GM12878 (cell line): ENCODE measurements around the gene NFASC. TPM values are rescaled to one million over a fixed set of nuclear protein-coding genes. Genes with fewer than 3 reads are reported as not detected.

Experiments used
- ATAC-seq: fragments of 200-7000 bp; cut with Tn5 transposase; 3 replicates; pipeline ENCODE4 v1.9.1; 2020; ENCODE audit warnings: mild to moderate bottlenecking, moderate library complexity
- BruUV-seq: library from RNA; stranded (reverse); fragments of 400-500 nt; replicated peaks from 2 replicates; lab custom pipeline; 2021; lab: Mats Ljungman, UMichigan
- CTCF ChIA-PET: fragments of 300-600 bp; sonication (Branson Sonifier 250); formaldehyde crosslinking; extraction: SDS; loops from one replicate; lab custom pipeline; 2021; ENCODE audit warnings: inconsistent platforms; lab: Yijun Ruan, JAX
- POLR2A ChIA-PET: fragments of 350-600 bp; formaldehyde crosslinking; extraction: SDS; loops from one replicate; lab custom pipeline; 2021; ENCODE audit warnings: inconsistent platforms; lab: Charles Lee
- RAD21 ChIA-PET: fragments of 300-600 bp; sonication (Branson Sonifier 250); formaldehyde crosslinking; loops from one replicate; lab custom pipeline; 2023; ENCODE audit warnings: antibody characterized with exemption; ENCODE audit not compliant: unreplicated experiment; lab: Charles Lee
- SMC1A ChIA-PET: fragments of 300-600 bp; sonication (Branson Sonifier 250); formaldehyde crosslinking; loops from one replicate; lab custom pipeline; 2023; ENCODE audit not compliant: unreplicated experiment, uncharacterized antibody; lab: Charles Lee
- DNase-seq: peaks from one replicate; pipeline ENCODE4 v3.0.0-alpha.2; 2011; ENCODE audit warnings: low read depth, low spot score
- FAIRE-seq: peaks from 3 replicates; lab custom pipeline; 2011; peaks lifted over from hg19 to GRCh38; lab: Jason Lieb, UNC
- H2AFZ ChIP-seq: 2 replicates; pipeline ENCODE4 v1.6.0; 2011; ENCODE audit warnings: low read depth, low read length, control low read depth; ENCODE audit not compliant: control insufficient read depth
- H3K27ac ChIP-seq: 2 replicates; pipeline ENCODE4 v1.5.1; 2011; ENCODE audit warnings: control low read depth; ENCODE audit not compliant: control insufficient read depth, insufficient read depth
- H3K27me3 ChIP-seq, 2 experiments: replicated peaks in 1 of 2; 2 replicates each; pipeline versions ENCODE4 v1.6.0 to v1.6.1; 2011; ENCODE audit warnings: low read length in 1 of 2; ENCODE audit not compliant: control insufficient read depth in 2 of 2, insufficient read depth in 2 of 2
- H3K36me3 ChIP-seq, 2 experiments: 2 replicates each; pipeline ENCODE4 v1.5.1; 2011; ENCODE audit warnings: low read length in 1 of 2; ENCODE audit not compliant: control insufficient read depth in 2 of 2, insufficient read depth in 2 of 2
- H3K4me1 ChIP-seq: 2 replicates; pipeline ENCODE4 v1.6.1; 2011; ENCODE audit warnings: mild to moderate bottlenecking, low read length, moderate library complexity, mixed read lengths; ENCODE audit not compliant: control insufficient read depth, insufficient read depth
- H3K4me2 ChIP-seq: 2 replicates; pipeline ENCODE4 v1.6.0; 2011; ENCODE audit warnings: control low read depth; ENCODE audit not compliant: control insufficient read depth, insufficient read depth
- H3K4me3 ChIP-seq: fragments of 200-600 bp; sonication (generic); 2 replicates; pipeline ENCODE4 v1.5.1; 2016
- H3K79me2 ChIP-seq: 2 replicates; pipeline ENCODE4 v1.6.0; 2011; ENCODE audit warnings: low read length; ENCODE audit not compliant: control insufficient read depth, insufficient read depth
- H3K9ac ChIP-seq: 2 replicates; pipeline ENCODE4 v1.8.0; 2011; ENCODE audit warnings: low read length, control low read depth, mixed read lengths; ENCODE audit not compliant: control insufficient read depth, insufficient read depth
- H3K9me3 ChIP-seq: replicated peaks from 3 replicates; pipeline ENCODE4 v1.5.1; 2011; ENCODE audit warnings: mild to moderate bottlenecking, low read length; ENCODE audit not compliant: control insufficient read depth, insufficient read depth
- H4K20me1 ChIP-seq: 2 replicates; pipeline ENCODE4 v1.6.0; 2011; ENCODE audit not compliant: control insufficient read depth, insufficient read depth
- BCL11A ChIP-seq: IDR thresholded peaks from 2 replicates; pipeline ENCODE4 v1.6.1; 2011; ENCODE audit warnings: low read depth, low read length
- CBX3 ChIP-seq: fragments of 200-600 bp; sonication (generic); IDR thresholded peaks from 2 replicates; pipeline ENCODE4 v1.6.1; 2016; ENCODE audit warnings: low read depth, borderline replicate concordance
- JUND ChIP-seq: IDR thresholded peaks from 2 replicates; pipeline ENCODE4 v1.6.1; 2012; ENCODE audit warnings: low read depth, mild to moderate bottlenecking, low read length, improper control_type of control experiment, moderate library complexity
- KDM1A ChIP-seq: fragments of 200-600 bp; sonication (generic); IDR thresholded peaks from 2 replicates; pipeline ENCODE4 v1.6.1; 2016; ENCODE audit warnings: borderline replicate concordance
- MYB ChIP-seq: fragments of 150-350 bp; IDR thresholded peaks from 2 replicates; pipeline ENCODE4 v1.6.1; 2014; ENCODE audit warnings: mild to moderate bottlenecking, low read depth, low read length, borderline replicate concordance
- NFYA ChIP-seq: IDR thresholded peaks from 2 replicates; pipeline ENCODE4 v1.6.1; 2011; ENCODE audit warnings: low read depth, mild to moderate bottlenecking, low read length, improper control_type of control experiment, borderline replicate concordance
- NR2C2 ChIP-seq: IDR thresholded peaks from 2 replicates; pipeline ENCODE4 v1.6.1; 2011; ENCODE audit warnings: borderline replicate concordance, low read depth; ENCODE audit not compliant: control insufficient read depth, insufficient read length
- POLR2AphosphoS2 ChIP-seq: IDR thresholded peaks from 2 replicates; pipeline ENCODE4 v1.6.1; 2011; ENCODE audit warnings: low read depth, mild to moderate bottlenecking, low read length, improper control_type of control experiment, moderate library complexity
- RFX5 ChIP-seq: IDR thresholded peaks from 2 replicates; pipeline ENCODE4 v1.6.1; 2011; ENCODE audit warnings: low read depth, low read length, improper control_type of control experiment
- SMAD5 ChIP-seq: IDR thresholded peaks from 2 replicates; pipeline ENCODE4 v1.6.1; 2016; ENCODE audit warnings: antibody characterized with exemption, low read depth
- TBL1XR1 ChIP-seq: IDR thresholded peaks from 2 replicates; pipeline ENCODE4 v1.6.1; 2012; ENCODE audit warnings: low read depth, low read length, improper control_type of control experiment
- ZNF274 ChIP-seq: IDR thresholded peaks from one replicate; pipeline ENCODE4 v1.8.0; 2011; ENCODE audit not compliant: insufficient read length, insufficient read depth
- ZNF622 ChIP-seq: fragments of 450-650 bp; IDR thresholded peaks from 2 replicates; pipeline ENCODE4 v1.6.1; 2017; ENCODE audit warnings: mild to moderate bottlenecking, inconsistent platforms
- WGBS: methylation state at CpG from one replicate; pipeline ENCODE4 v1.1.6; 2016; ENCODE audit warnings: low lambda C conversion rate; ENCODE audit not compliant: insufficient replicate concordance, insufficient coverage; ENCODE audit errors: missing lambda C conversion rate; 5-methylcytosine and 5-hydroxymethylcytosine counted together
- in situ Hi-C: fragments of 300-500 bp; cut with MboI; formaldehyde crosslinking; loops from 9 replicates; pipeline ENCODE4 v1.14.3; 2018; ENCODE audit warnings: mixed read lengths
- intact Hi-C: fragments of 100-400 bp; cut with micrococcal nuclease; formaldehyde crosslinking; loops from one replicate; pipeline ENCODE4 v1.14.2; 2022; ENCODE audit not compliant: unreplicated experiment
- polyA plus RNA-seq, 11 experiments: library from polyadenylated mRNA; depleted of rRNA in 4 of 11; unstranded in 6 of 11; stranded (reverse) in 5 of 11; fragments of >200 nt; fragmentation: Nextera tagmentation in 4 of 11; fragmentation: Illumina TruSeq in 1 of 11; extraction: Ambion mirVana in 4 of 11; extraction: Trizol in 1 of 11; gene quantifications; 1 replicate in 1 of 11; 2 replicates in 10 of 11; pipeline versions ENCODE4 v1.2.1 to v1.2.3, GENCODE V29; 2011 to 2016; ENCODE audit warnings: inconsistent platforms in 2 of 11, missing spikeins in 2 of 11, low read depth in 1 of 11
- total RNA-seq, 4 experiments: library from RNA; depleted of rRNA in 3 of 4; stranded (reverse); fragments of >200 nt in 3 of 4; fragmentation: Illumina TruSeq in 1 of 4; extraction: Trizol in 1 of 4; gene quantifications; 2 replicates each; pipeline versions ENCODE4 v1.2.1 to v1.2.3, GENCODE V29; 2013 to 2021
- TF ChIP-seq, protein P1 (sequence below): IDR thresholded peaks from 2 replicates; pipeline ENCODE4 v1.6.1; 2012; ENCODE audit warnings: mild to moderate bottlenecking, low read depth, low read length
- TF ChIP-seq, protein P2 (sequence below): IDR thresholded peaks from 2 replicates; pipeline ENCODE4 v1.6.1; 2012; ENCODE audit warnings: improper control_type of control experiment, low read depth, low read length; ENCODE audit not compliant: insufficient replicate concordance

Gene NFASC
- total and polyA plus RNA-seq, 10 of the 15 experiments (the other 5 are each of a cell fraction or from before 2014, with no cell fraction given): 0.04 to 0.31 (median 0.12) TPM; not detected in 4

DNA sequence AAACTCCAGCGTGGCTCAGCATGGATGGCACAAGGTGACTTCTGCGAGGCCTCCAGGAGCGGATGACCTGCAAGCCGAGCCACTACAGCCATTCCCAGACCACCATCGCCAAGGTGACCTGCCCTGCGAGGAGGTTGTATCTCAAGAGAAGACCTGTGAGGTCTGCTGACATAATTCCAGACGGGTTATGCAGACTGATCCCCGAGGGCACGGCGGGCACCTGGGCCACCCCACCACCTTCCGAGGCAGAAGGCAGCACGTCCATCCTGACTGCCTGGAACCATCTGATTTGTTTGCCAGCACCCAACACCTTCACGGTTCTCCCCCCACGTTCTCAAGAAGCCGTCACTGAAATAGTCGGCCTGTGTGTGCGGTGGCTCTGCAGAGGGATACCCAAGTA is 115.5 kb downstream of the NFASC start (continued):
- TF ChIP-seq, protein P1, sequence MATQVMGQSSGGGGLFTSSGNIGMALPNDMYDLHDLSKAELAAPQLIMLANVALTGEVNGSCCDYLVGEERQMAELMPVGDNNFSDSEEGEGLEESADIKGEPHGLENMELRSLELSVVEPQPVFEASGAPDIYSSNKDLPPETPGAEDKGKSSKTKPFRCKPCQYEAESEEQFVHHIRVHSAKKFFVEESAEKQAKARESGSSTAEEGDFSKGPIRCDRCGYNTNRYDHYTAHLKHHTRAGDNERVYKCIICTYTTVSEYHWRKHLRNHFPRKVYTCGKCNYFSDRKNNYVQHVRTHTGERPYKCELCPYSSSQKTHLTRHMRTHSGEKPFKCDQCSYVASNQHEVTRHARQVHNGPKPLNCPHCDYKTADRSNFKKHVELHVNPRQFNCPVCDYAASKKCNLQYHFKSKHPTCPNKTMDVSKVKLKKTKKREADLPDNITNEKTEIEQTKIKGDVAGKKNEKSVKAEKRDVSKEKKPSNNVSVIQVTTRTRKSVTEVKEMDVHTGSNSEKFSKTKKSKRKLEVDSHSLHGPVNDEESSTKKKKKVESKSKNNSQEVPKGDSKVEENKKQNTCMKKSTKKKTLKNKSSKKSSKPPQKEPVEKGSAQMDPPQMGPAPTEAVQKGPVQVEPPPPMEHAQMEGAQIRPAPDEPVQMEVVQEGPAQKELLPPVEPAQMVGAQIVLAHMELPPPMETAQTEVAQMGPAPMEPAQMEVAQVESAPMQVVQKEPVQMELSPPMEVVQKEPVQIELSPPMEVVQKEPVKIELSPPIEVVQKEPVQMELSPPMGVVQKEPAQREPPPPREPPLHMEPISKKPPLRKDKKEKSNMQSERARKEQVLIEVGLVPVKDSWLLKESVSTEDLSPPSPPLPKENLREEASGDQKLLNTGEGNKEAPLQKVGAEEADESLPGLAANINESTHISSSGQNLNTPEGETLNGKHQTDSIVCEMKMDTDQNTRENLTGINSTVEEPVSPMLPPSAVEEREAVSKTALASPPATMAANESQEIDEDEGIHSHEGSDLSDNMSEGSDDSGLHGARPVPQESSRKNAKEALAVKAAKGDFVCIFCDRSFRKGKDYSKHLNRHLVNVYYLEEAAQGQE: no peak

DNA sequence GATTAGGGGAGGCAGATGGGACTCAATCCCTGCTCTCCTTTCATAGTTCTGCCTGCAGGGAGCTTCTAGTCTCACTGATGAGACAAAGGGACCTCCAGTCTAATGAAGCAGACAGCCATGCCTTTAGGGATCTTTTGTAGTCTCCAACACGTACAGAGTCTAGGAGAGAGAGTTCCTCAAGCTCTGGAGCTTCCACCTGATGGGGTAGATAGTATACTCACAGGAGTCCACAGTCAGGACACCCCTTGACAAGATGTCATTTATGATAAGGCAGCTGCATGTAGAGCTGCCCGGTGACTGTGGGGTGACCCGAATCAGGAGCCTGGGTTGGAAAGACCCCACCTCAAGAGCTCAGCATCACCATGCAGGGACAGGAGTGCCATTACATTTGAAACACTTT is 117.0 kb downstream of the NFASC start:
- no peak for ATAC-seq
- Histone ChIP-seq H3K4me2 (no peak overlapping the region), H3K4me1 (no peaks in the 10 kb centered on the region; the same call in 1 of the 2 replicates), H4K20me1 (no peaks in the 10 kb centered on the region), H2AFZ (no peak overlapping the region), H3K9ac (no peak overlapping the region), H3K36me3 (no peaks in the 10 kb centered on the region), H3K4me3 (no peak overlapping the region), H3K27ac (no peak overlapping the region), H3K27me3 (peaks cover 2 to 4% of the 10 kb centered on the region in 2 experiments; a peak in 2 of 4 replicates), H3K79me2 (no peaks in the 10 kb centered on the region), H3K9me3 (no peaks in the 10 kb centered on the region)
- ChIA-PET CTCF (interaction anchor here (1.1 to 7.9 kb wide), 7 partner anchors 11 to 269 kb away, joined by 3 to 151 read pairs (median 20); no protein-coding TSS in a partner anchor), RAD21 (interaction anchor here (1.4 kb wide), 1 partner anchor 75 kb away, joined by 3 read pairs; no protein-coding TSS in a partner anchor), POLR2A (no interaction called here), SMC1A (interaction anchor here (0.7 to 3.6 kb wide), 5 partner anchors 12 to 268 kb away, joined by 3 to 45 read pairs (median 4); no protein-coding TSS in a partner anchor)
- in situ Hi-C loops (no loop called here), intact Hi-C loops (no loop called here)
- TF ChIP-seq RFX5: no peak
- no peak for TF ChIP-seq MYB
- TF ChIP-seq ZNF622: no peak
- TF ChIP-seq CBX3: no peak
- no peak for TF ChIP-seq SMAD5
- no peak for TF ChIP-seq JUND
- TF ChIP-seq BCL11A: no peak
- TF ChIP-seq POLR2AphosphoS2: no peak
- TF ChIP-seq, protein P2, sequence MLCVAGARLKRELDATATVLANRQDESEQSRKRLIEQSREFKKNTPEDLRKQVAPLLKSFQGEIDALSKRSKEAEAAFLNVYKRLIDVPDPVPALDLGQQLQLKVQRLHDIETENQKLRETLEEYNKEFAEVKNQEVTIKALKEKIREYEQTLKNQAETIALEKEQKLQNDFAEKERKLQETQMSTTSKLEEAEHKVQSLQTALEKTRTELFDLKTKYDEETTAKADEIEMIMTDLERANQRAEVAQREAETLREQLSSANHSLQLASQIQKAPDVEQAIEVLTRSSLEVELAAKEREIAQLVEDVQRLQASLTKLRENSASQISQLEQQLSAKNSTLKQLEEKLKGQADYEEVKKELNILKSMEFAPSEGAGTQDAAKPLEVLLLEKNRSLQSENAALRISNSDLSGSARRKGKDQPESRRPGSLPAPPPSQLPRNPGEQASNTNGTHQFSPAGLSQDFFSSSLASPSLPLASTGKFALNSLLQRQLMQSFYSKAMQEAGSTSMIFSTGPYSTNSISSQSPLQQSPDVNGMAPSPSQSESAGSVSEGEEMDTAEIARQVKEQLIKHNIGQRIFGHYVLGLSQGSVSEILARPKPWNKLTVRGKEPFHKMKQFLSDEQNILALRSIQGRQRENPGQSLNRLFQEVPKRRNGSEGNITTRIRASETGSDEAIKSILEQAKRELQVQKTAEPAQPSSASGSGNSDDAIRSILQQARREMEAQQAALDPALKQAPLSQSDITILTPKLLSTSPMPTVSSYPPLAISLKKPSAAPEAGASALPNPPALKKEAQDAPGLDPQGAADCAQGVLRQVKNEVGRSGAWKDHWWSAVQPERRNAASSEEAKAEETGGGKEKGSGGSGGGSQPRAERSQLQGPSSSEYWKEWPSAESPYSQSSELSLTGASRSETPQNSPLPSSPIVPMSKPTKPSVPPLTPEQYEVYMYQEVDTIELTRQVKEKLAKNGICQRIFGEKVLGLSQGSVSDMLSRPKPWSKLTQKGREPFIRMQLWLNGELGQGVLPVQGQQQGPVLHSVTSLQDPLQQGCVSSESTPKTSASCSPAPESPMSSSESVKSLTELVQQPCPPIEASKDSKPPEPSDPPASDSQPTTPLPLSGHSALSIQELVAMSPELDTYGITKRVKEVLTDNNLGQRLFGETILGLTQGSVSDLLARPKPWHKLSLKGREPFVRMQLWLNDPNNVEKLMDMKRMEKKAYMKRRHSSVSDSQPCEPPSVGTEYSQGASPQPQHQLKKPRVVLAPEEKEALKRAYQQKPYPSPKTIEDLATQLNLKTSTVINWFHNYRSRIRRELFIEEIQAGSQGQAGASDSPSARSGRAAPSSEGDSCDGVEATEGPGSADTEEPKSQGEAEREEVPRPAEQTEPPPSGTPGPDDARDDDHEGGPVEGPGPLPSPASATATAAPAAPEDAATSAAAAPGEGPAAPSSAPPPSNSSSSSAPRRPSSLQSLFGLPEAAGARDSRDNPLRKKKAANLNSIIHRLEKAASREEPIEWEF: no peak
- no peak for TF ChIP-seq TBL1XR1
- no peak for TF ChIP-seq KDM1A
- no peak for TF ChIP-seq ZNF274
- TF ChIP-seq NR2C2: no peak
- no peak for TF ChIP-seq NFYA
- DNase-seq: no peak
- BruUV-seq: no TSS peak
- WGBS: 14% methylated on average over 3 of the region's 3 CpGs
- no peak for FAIRE-seq
